Natural killer cell treated with Interleukin-12 subunit alpha and Interleukin-12 subunit beta and Interleukin-15 and Interleukin-18, amount 100 ng/mL, for 72 hours (primary cell): Measurements from ENCODE around the gene KCNJ1. TPM values are rescaled to one million over a fixed set of nuclear protein-coding genes. Genes with fewer than 3 reads are reported as not detected.

Experiments used
- ATAC-seq, 2 donors: fragments of 150-1000 bp; cut with Tn5 transposase in 1 of 2; sonication (Bioruptor Pico), chemical (Tn5 transposase) in 1 of 2; 2 replicates each; pipeline ENCODE4 v1.10.0; 2021
- DNase-seq: peaks from one replicate; pipeline ENCODE4 v3.0.0; 2022; ENCODE audit warnings: low spot score
- H3K27ac Mint-ChIP-seq, 2 donors: 1 replicate in 1 of 2; 2 replicates in 1 of 2; pipeline ENCODE4 v1.8.0; 2022; ENCODE audit warnings: mixed read lengths in 2 of 2, mild to moderate bottlenecking in 1 of 2, moderate library complexity in 1 of 2
- H3K27me3 Mint-ChIP-seq, 2 donors: 1 replicate in 1 of 2; 2 replicates in 1 of 2; pipeline ENCODE4 v1.8.0; 2022; ENCODE audit warnings: mixed read lengths in 2 of 2
- H3K36me3 Mint-ChIP-seq: one replicate; pipeline ENCODE4 v1.8.0; 2022; ENCODE audit warnings: mixed read lengths
- H3K4me1 Mint-ChIP-seq, 2 donors: 1 replicate in 1 of 2; 2 replicates in 1 of 2; pipeline ENCODE4 v1.8.0; 2022; ENCODE audit warnings: low read depth in 2 of 2, mixed read lengths in 2 of 2, mild to moderate bottlenecking in 1 of 2
- H3K4me3 Mint-ChIP-seq: one replicate; pipeline ENCODE4 v1.8.0; 2022; ENCODE audit warnings: mixed read lengths
- H3K9me3 Mint-ChIP-seq: 2 replicates; pipeline ENCODE4 v1.8.0; 2022; ENCODE audit warnings: mixed read lengths
- total RNA-seq, 2 donors: library from RNA; stranded (reverse); gene quantifications; one replicate each; pipeline ENCODE4 v1.2.3, GENCODE V29; 2022

The KCNJ1 gene
- total RNA-seq, 2 donors from 2014 or later, result not detected

GRCh38 chr11:128906185-128907050 lies 39.3 kb upstream of the KCNJ1 start:
- no peaks in the 10 kb centered on the region for H3K36me3 Mint-ChIP-seq
- peak overlapping the region; percentile 74 for H3K4me3 Mint-ChIP-seq
- peaks cover 41 to 43% of the 10 kb centered on the region in 2 donors for H3K27me3 Mint-ChIP-seq
- H3K27ac Mint-ChIP-seq, result no peak overlapping the region
- DNase-seq (no peak), ATAC-seq (no peak)
- H3K4me1 Mint-ChIP-seq, result peaks cover 14 to 17% of the 10 kb centered on the region in 2 donors
- no peaks in the 10 kb centered on the region for H3K9me3 Mint-ChIP-seq

- ATAC-seq, result peak in 1 of 2 donors; percentile 48
- no peak overlapping the region for H3K27ac Mint-ChIP-seq
- no peak for DNase-seq
- H3K4me3 Mint-ChIP-seq, result peak overlapping the region; percentile 74
- peaks cover 41 to 46% of the 10 kb centered on the region in 2 donors for H3K27me3 Mint-ChIP-seq
- H3K36me3 Mint-ChIP-seq, result no peaks in the 10 kb centered on the region
- H3K4me1 Mint-ChIP-seq, result peaks cover 14 to 17% of the 10 kb centered on the region in 2 donors
- H3K9me3 Mint-ChIP-seq, result no peaks in the 10 kb centered on the region
Observed at GRCh38 chr11:128905345-128906184, 38.5 kb upstream of the KCNJ1 start.

GRCh38 chr11:128904656-128905344 lies 37.7 kb upstream of the KCNJ1 start:
- H3K27ac Mint-ChIP-seq, result no peak overlapping the region
- H3K36me3 Mint-ChIP-seq, result no peaks in the 10 kb centered on the region
- H3K27me3 Mint-ChIP-seq, result peaks cover 41 to 46% of the 10 kb centered on the region in 2 donors
- H3K9me3 Mint-ChIP-seq, result no peaks in the 10 kb centered on the region
- DNase-seq (no peak), ATAC-seq (peak in 1 of 2 donors; percentile 52)
- H3K4me3 Mint-ChIP-seq, result peak overlapping the region; percentile 49
- H3K4me1 Mint-ChIP-seq, result peaks cover 14 to 17% of the 10 kb centered on the region in 2 donors

GRCh38 chr11:128904303-128904655 lies 37.2 kb upstream of the KCNJ1 start:
- no peak for DNase-seq
- H3K9me3 Mint-ChIP-seq, result no peaks in the 10 kb centered on the region
- no peaks in the 10 kb centered on the region for H3K36me3 Mint-ChIP-seq
- peaks cover 14 to 17% of the 10 kb centered on the region in 2 donors for H3K4me1 Mint-ChIP-seq
- peaks cover 36 to 44% of the 10 kb centered on the region in 2 donors for H3K27me3 Mint-ChIP-seq
- no peak overlapping the region for H3K27ac Mint-ChIP-seq
- peak overlapping the region; percentile 49 for H3K4me3 Mint-ChIP-seq
- ATAC-seq, result no peak

- ATAC-seq (peak; percentile 12 to 40), DNase-seq (no peak)
- no peak overlapping the region for H3K27ac Mint-ChIP-seq
- no peak overlapping the region for H3K4me3 Mint-ChIP-seq
- peaks cover 14 to 17% of the 10 kb centered on the region in 2 donors for H3K4me1 Mint-ChIP-seq
- no peaks in the 10 kb centered on the region for H3K9me3 Mint-ChIP-seq
- peaks cover 40 to 48% of the 10 kb centered on the region in 2 donors for H3K27me3 Mint-ChIP-seq
- H3K36me3 Mint-ChIP-seq, result no peaks in the 10 kb centered on the region
Observed at GRCh38 chr11:128903248-128904061, 36.4 kb upstream of the KCNJ1 start.

- Mint-ChIP-seq H3K36me3 (no peaks in the 10 kb centered on the region), H3K4me1 (peaks cover 14 to 17% of the 10 kb centered on the region in 2 donors), H3K27me3 (peaks cover 42 to 54% of the 10 kb centered on the region in 2 donors), H3K27ac (no peak overlapping the region), H3K9me3 (no peaks in the 10 kb centered on the region), H3K4me3 (no peak overlapping the region)
- ATAC-seq (no peak), DNase-seq (no peak)
Observed at GRCh38 chr11:128902515-128903066, 35.5 kb upstream of the KCNJ1 start.

- Mint-ChIP-seq H3K36me3 (no peaks in the 10 kb centered on the region), H3K4me3 (no peak overlapping the region), H3K9me3 (no peaks in the 10 kb centered on the region), H3K27me3 (peaks cover 39 to 53% of the 10 kb centered on the region in 2 donors), H3K4me1 (peaks cover 14 to 17% of the 10 kb centered on the region in 2 donors), H3K27ac (no peak overlapping the region)
- ATAC-seq, result no peak
- DNase-seq, result peak; percentile 53
Observed at GRCh38 chr11:128901653-128902514, 34.8 kb upstream of the KCNJ1 start.

- no peak for DNase-seq
- Mint-ChIP-seq H3K27ac (no peak overlapping the region), H3K4me1 (peaks cover 8 to 12% of the 10 kb centered on the region in 2 donors), H3K9me3 (no peaks in the 10 kb centered on the region), H3K36me3 (no peaks in the 10 kb centered on the region), H3K27me3 (peaks cover 35 to 48% of the 10 kb centered on the region in 2 donors), H3K4me3 (no peak overlapping the region)
- ATAC-seq, result no peak
Observed at GRCh38 chr11:128900468-128900867, 33.4 kb upstream of the KCNJ1 start.

GRCh38 chr11:128898580-128899344 lies 31.7 kb upstream of the KCNJ1 start:
- H3K4me1 Mint-ChIP-seq, result peaks cover 0 to 7% of the 10 kb centered on the region in 2 donors
- no peak overlapping the region for H3K27ac Mint-ChIP-seq
- ATAC-seq, result no peak
- no peak for DNase-seq
- peaks cover 26 to 43% of the 10 kb centered on the region in 2 donors for H3K27me3 Mint-ChIP-seq
- no peak overlapping the region for H3K4me3 Mint-ChIP-seq
- no peaks in the 10 kb centered on the region for H3K9me3 Mint-ChIP-seq
- no peaks in the 10 kb centered on the region for H3K36me3 Mint-ChIP-seq

- H3K36me3 Mint-ChIP-seq, result no peaks in the 10 kb centered on the region
- no peaks in the 10 kb centered on the region for H3K9me3 Mint-ChIP-seq
- H3K4me1 Mint-ChIP-seq, result peaks cover 0 to 3% of the 10 kb centered on the region in 2 donors
- no peak for DNase-seq
- peaks cover 26 to 41% of the 10 kb centered on the region in 2 donors for H3K27me3 Mint-ChIP-seq
- no peak for ATAC-seq
- H3K27ac Mint-ChIP-seq, result no peak overlapping the region
- H3K4me3 Mint-ChIP-seq, result no peak overlapping the region
Observed at GRCh38 chr11:128897826-128898225, 30.7 kb upstream of the KCNJ1 start.

- Mint-ChIP-seq H3K27ac (no peak overlapping the region), H3K27me3 (peaks cover 35 to 36% of the 10 kb centered on the region in 2 donors), H3K36me3 (no peaks in the 10 kb centered on the region), H3K4me3 (no peak overlapping the region), H3K4me1 (peaks cover 2 to 3% of the 10 kb centered on the region in 2 donors), H3K9me3 (no peaks in the 10 kb centered on the region)
- DNase-seq (no peak), ATAC-seq (no peak)
Observed at GRCh38 chr11:128896356-128896755, 29.3 kb upstream of the KCNJ1 start.
